Liver (tissue), 3 donors: Measurements from ENCODE around the gene DDX5.

Experiments used
- CTCF ChIP-seq: fragments of 150-350 bp; IDR thresholded peaks from 2 replicates; pipeline ENCODE4 v1.5.1; 2017; ENCODE audit warnings: improper control_type of control experiment, low read depth, low read length; ENCODE audit not compliant: missing input control
- EGR1 ChIP-seq, 2 donors: IDR thresholded peaks; 2 replicates each; pipeline ENCODE4 v1.6.1; 2016 to 2018; ENCODE audit warnings: antibody characterized with exemption in 2 of 2, low read depth in 2 of 2
- FOXA2 ChIP-seq: IDR thresholded peaks from 2 replicates; pipeline ENCODE4 v1.6.1; 2016; ENCODE audit warnings: antibody characterized with exemption
- GABPA ChIP-seq, 2 donors: IDR thresholded peaks in 1 of 2; conservative IDR thresholded peaks in 1 of 2; 2 replicates each; pipeline ENCODE4 v1.6.1; 2016; ENCODE audit warnings: antibody characterized with exemption in 2 of 2, mild to moderate bottlenecking in 1 of 2, moderate library complexity in 1 of 2
- NR2F2 ChIP-seq: IDR thresholded peaks from 2 replicates; pipeline ENCODE4 v1.6.1; 2016; ENCODE audit warnings: antibody characterized with exemption
- RAD21 ChIP-seq, 2 donors: IDR thresholded peaks; 2 replicates each; pipeline ENCODE4 v1.6.1; 2016; ENCODE audit warnings: antibody characterized with exemption in 2 of 2, mild to moderate bottlenecking in 2 of 2
- TF ChIP-seq, protein P1 (sequence below): IDR thresholded peaks from 2 replicates; pipeline ENCODE4 v1.6.1; 2016; ENCODE audit warnings: antibody characterized with exemption, mild to moderate bottlenecking
- donor health status: healthy.
- donor health status: healthy.

DNA sequence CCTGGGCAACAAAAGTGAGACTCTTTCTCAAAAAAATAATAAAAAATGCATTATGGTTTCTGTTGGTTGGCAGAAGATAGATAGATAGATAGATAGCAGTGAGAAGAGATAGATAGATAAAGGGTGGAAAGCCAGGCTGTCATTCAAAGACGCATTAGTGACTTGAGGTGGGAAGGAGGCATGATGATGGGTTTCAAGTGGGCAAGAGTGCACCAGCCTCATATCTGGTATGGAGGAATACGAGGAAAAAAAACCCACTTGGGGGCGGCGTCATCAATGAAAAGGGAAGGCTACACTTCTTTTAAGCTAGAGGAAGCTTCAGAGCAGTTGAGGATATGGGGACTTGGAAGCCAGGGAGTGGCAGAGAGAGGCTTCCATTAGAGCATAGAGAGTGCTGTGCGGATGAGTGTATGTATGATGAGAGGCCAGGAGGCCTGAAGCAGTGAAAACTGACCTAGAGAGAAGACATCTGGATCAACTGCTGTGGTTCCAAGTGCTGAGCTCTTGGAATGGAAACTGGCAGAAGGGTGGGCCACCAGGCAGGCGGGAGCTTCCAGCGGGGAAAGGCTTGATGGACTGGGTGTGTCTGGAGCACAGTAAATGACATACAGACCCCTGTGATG is 32.5 kb upstream of the DDX5 start:
- TF ChIP-seq CTCF = no peak
- no peak for TF ChIP-seq RAD21 (IDR thresholded peaks at IDR 0.05)
- no peak for TF ChIP-seq FOXA2
- no peak for TF ChIP-seq EGR1 (IDR thresholded peaks at IDR 0.05; ENCODE audit: low read depth in 2 of 2)
- no peak for TF ChIP-seq GABPA (IDR thresholded peaks at IDR 0.05 in 1 of 2, conservative IDR thresholded peaks at IDR 0.05 in 1 of 2)
- TF ChIP-seq NR2F2 = no peak
- TF ChIP-seq, protein P1, sequence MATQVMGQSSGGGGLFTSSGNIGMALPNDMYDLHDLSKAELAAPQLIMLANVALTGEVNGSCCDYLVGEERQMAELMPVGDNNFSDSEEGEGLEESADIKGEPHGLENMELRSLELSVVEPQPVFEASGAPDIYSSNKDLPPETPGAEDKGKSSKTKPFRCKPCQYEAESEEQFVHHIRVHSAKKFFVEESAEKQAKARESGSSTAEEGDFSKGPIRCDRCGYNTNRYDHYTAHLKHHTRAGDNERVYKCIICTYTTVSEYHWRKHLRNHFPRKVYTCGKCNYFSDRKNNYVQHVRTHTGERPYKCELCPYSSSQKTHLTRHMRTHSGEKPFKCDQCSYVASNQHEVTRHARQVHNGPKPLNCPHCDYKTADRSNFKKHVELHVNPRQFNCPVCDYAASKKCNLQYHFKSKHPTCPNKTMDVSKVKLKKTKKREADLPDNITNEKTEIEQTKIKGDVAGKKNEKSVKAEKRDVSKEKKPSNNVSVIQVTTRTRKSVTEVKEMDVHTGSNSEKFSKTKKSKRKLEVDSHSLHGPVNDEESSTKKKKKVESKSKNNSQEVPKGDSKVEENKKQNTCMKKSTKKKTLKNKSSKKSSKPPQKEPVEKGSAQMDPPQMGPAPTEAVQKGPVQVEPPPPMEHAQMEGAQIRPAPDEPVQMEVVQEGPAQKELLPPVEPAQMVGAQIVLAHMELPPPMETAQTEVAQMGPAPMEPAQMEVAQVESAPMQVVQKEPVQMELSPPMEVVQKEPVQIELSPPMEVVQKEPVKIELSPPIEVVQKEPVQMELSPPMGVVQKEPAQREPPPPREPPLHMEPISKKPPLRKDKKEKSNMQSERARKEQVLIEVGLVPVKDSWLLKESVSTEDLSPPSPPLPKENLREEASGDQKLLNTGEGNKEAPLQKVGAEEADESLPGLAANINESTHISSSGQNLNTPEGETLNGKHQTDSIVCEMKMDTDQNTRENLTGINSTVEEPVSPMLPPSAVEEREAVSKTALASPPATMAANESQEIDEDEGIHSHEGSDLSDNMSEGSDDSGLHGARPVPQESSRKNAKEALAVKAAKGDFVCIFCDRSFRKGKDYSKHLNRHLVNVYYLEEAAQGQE = no peak
